GM11168 (cell line): ENCODE results near the gene PRKCE.

Experiments
- in situ Hi-C: fragments of 300-500 bp; cut with MboI; formaldehyde crosslinking; loops from one replicate; pipeline ENCODE4 v1.12.0; 2022; ENCODE audit warnings: low sequenced_read_pairs; ENCODE audit not compliant: unreplicated experiment

PRKCE gene

DNA sequence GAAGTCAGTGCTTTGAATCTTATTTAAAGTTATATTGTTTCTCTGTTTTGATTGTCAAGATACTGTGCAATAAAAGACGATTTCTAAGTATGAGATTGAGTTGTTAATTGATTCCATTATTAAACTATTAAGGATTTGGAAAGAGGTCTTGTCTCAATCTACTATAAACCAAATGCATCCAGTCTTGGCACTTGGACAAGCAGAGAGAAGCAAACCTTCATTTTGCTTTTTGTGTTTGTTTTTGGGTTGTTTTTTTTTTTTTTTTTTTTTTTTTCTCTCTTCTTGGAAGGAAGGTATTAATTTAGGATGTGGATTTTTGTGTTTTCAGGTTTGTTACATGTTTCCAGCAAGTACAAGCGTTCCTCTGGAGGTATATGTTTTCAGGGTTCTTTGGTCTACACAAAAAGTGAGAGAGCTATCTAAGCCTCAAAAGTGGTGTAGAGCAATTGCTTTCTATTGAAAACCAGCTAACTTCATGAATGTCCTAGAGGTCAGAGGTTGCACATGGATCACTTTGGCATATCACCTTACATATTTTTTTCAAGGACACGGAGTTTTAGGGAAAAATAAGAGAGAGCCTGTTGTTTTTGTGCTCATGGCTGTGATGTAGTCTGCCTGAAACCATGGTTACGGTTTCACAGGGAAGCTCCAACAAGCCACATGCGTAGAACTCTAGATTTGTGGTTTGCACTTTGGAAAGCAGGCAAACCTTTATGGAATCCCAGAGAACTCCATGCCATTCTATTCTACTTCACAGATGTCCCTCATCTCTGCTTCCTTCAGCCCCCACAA lies 1.8 kb downstream of the PRKCE start:
- in situ Hi-C loops, result no loop called here

DNA sequence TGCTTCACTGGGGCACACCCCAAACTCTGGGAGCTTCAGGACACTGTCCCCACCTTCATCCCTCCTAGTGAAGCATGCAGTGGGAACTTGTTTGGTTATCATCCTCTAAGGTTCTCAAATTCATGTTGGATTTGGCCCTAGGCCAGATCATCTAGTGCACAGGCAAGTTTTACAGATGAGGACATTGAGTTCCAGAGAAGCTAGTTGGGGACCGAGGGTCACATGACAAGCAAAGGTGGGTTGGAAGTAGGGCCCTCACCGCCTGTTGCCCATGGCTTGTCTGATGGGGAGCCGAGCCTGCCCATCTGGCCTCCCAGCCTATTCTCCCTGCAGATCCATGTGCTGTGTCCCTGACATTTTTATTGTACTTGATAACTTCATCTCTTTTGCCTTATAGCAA lies 2.8 kb downstream of the PRKCE start:
- in situ Hi-C loops, result no loop called here

DNA sequence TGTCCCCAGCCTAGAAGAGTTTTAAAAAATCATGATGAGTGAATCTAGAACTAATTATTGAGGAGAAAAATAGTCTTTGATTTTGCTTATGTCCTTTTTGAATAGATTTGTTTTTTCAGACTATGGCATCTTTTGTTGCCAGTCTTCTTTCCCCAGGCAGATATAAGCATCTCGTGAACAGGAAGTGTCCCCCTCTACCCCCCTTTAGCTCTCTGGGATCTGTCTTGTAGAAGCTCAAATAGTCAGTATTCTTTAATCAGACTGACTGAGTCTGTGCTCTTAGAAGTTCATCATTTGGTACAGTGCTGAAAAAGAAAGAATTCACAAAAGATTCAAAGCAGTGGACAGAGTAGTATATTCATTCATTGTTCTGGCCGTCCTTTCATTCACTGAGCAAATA lies 10.4 kb downstream of the PRKCE start:
- in situ Hi-C loops, result no loop called here

DNA sequence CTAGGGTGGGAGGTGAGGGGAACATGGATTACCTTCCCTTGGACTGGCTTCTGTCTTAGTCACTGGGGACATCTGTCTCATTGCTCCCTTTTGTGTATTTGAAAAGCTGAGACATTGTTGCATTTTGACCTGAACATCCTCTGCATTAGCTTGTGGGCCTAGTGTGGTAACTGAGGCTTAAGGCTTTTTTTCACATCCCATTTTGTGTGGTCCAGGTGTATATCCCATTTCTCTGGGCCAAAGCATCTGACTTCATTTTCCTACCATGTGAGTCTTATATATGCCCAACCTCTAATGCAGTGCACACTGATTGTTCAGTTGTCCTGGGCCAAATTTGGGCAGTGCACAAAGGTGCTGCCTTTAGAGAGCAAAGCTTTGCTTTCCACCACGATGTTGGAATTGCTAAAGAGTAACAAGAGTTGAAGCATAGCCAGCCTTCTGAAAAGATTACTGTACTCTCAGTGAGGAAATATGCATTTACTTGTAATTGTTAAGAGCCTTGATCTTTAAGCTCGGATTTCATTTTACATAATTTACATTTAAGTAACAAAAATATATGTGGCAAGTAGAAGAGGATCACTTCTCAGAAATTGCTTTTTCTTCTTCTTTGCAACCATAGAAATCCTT lies 13.3 kb downstream of the PRKCE start:
- in situ Hi-C loops, result no loop called here

DNA sequence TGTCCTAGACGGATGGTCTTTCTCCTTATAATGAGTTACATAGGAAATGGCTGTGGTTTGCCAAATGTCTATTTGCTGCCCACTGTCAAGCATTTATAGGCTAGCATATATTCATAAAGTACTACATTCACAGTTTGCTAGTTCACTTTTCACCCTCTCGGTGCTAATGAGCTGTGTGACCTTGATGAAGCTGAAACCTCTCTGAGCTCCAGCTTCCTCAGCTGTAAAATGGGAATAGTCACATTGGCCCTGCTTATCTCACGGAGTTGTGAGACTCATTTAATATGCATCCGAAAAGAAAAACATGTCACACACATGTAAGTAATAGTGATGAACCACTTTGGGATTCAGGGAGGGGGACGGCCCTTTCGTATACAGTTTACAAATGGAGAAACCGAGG lies 17.0 kb downstream of the PRKCE start:
- in situ Hi-C loops, result no loop called here

DNA sequence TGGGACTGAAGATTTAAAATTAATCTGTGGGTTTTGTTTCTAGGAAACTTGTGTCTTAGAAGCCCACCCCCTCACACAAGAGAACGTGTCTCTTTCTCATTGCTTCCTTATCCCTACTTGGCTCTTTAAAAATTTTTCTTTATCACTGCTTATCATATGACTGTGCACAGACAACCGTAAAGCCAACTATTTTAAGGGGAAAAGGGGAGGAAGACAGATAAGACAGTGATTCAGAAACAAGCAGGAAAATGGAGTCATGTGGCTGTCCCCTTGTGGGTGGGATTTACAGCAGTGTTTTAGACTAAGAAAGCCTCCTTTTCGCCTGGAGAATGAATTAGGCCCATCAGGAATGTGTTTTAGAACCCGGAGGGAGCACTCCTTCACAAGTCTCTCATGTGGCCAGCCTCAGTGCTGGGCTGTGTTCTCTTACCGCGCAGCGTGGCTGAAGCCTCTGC lies 17.6 kb downstream of the PRKCE start:
- in situ Hi-C loops, result no loop called here

DNA sequence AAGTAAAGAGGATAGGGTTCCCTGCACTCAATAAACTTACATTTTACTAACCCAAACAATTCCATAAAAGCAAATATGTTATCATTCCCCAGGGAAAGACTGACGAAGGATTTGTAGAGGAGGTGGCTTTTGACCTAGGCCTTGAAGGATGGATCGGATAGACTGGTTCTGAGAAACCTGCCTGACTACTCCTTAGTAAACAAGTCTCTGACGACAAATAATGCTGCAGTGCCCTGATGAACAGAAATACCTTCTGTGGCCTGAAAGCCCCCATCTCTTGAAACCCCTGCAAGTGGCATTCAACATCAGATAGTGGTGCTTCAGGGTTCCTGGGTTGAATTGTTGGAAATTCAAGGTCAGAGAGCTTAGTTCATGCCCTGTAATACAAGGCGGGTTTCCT lies 19.2 kb downstream of the PRKCE start:
- in situ Hi-C loops, result no loop called here

DNA sequence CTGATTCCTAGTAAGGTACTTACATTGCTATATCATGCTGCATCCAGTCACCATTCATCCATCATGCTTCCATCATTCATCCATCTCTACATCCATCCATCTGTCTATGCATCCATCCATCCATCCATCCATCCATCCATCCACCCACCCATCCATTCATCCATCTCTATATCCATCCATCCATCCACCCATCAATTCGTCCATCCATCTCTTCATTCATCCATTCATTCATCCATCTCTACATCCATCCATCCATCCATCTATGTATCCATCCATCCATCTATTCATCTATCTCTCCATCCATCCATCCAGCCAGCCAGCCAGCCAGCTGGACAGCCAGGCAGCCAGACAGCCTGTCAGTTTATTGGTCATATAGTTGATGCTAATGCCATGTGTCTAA lies 20.7 kb downstream of the PRKCE start:
- in situ Hi-C loops, result no loop called here

DNA sequence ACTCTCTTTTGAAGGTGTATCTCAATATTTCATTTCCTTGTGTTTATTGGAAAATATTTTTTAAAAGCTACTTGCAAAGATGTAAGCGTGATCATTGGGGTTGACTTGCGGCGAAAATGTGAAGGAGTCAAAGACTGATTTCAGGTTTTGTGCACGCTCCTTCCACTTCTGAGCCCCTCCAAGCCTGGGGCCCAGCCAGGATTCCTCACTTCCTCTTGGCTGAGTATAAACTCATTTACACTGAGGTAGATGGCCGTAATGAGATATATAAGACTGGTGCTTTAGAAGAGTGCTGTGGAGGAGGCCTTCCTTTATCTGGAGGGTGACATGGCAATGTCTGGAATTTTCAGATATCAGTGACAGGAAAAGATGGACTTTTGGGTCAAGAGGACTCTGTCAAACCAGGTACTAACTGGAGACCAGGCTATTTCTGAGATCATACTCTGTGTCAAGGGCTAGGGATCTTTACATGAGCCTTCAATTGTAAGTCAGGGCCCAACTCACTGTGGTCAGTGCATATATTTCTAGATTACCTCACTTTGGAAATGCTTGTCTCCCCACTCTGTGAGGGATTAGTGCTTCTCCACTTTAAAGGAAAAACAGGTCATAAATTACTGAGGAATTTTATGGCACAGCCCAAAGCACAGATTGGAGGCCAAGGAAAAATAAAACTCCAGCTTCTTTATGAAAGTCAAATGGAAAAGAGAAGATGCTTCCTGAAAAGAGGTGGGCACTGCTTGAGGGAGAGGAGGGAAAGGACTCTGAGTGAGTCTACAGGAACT lies 22.8 kb downstream of the PRKCE start:
- in situ Hi-C loops, result no loop called here

DNA sequence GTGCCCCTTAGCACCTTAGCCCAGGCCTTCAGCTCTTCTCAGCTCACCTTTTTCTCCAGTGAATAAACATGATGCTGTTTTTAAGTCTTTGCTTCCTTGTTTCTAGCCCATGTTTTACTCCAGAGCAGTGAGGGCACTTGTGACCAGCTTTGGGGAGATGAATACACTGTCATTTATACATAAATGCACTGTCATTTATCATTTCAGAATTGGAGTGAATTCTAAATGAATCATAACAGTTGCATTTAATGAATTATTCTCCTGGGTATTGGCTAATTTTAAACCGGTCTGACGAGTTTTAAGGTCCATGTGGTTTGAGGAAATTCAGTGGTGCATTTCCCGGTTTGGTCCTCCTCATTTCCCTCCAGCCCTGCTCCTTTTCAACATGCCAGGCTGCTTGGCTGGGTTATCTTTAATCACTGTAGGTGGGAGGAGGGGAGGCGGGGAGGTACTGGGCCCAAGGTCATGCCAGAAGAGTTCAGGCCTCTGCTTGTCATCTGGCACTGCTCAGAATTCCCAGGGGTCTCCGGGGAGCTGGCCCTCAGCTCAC lies 23.9 kb downstream of the PRKCE start:
- in situ Hi-C loops, result no loop called here

DNA sequence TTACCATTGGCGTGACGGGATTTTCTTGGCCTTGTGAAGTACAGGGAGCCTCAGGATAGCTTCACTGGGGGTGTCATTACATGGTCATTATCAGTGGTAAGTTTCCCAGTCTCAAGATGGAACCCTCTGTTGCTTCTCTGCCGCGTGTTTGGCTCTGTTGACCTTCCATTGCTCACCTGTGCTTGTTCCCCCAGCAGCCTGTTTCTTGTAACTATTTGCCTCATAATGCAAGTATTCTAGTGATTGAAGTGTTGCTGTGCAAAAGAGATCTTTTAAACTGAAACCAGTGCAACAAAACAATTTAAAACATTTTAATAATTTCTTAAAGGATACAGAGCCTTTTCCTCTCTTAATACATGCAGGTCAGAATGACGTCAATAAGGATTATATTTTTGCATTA lies 24.6 kb downstream of the PRKCE start:
- in situ Hi-C loops, result no loop called here

DNA sequence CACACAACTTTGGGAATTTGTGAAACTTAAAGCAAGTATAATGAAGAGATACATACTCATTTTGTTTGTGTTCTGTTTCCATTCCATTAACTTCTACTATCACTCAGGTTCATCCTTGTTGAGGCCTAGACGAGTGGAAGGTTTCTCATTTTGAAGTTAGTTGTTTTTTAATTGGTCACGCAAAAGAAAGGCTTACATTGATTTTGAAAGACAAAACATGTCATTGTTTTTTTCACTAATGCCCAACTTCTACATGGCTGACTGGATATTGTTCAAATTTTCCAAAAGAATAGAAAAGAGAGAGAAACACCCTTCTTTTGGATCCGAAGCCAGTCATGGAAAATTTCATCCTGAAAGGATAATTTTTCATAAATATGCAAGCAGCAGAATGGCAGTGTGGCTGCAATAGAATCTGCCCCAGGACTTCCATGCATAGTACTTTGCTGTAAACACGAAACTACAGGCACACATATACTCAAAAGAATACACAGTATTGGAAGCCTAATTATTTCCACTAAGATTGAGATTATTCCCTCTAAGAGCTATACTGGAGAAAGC lies 27.4 kb downstream of the PRKCE start:
- in situ Hi-C loops, result no loop called here

DNA sequence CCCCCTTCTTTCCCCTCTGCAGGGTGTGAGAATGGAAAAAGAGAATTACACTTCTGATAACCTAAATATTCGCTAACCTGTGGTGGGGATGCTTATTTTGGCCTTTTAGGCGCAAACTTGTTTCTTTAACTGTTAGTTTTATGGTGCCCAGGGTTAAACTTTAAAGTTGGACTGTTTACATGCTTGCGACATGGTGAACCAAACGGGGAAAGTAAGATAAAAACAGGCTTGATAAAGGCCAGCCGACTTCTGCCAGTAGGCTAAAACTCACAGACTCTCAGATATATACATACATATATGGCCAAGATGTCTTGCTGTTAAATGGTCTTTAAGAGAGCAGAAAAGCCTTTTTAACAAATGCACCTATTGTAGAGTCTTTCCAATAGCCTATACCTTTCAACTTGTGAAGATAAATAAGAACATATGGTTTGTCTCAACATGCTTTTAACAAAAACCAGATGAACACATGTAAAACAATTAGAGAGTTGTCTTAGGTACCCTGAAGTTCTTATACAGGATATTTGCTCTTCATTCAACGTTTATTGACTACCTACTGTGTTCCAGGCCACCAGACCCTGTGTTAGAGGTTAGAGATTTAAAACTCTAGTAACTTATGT lies 29.0 kb downstream of the PRKCE start:
- in situ Hi-C loops, result no loop called here

DNA sequence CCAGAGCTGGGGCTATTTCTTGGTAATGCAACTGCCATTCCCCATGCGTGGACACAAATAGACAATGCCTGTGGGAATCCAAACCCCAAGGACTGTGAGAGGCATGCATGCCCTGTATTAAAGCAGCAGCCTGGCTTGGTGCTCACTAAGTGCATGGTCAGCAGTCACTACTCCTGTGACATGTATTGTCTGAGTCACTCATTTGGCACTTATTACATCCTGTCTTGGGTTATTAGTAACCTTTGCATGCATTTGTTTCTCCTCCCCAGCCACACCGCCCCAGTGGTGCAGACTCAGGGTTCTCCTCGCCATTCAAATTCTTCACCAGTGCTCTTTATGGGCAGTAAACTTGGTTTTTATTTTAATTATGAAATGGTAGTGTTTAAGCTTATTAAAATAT lies 30.2 kb downstream of the PRKCE start:
- in situ Hi-C loops, result no loop called here

DNA sequence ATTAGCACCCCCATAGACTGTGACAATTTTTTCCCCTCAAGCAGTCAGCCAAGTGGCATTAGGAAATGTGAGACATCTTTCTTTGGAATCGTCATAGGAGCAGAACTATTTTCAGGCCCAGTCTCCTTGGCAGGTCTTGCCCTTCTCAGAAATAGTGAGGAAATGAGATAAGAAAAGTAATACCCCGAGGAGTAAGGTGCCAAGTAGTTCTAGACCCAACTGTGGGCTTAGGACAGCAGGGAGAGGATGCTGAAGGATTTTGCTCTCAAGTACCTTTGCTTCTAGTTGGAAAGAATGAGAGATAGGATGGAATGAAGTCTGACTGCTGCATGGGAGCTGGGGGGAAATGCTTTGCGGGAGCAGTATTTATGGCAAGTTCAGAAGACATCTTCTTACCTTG lies 31.8 kb downstream of the PRKCE start:
- in situ Hi-C loops, result no loop called here

DNA sequence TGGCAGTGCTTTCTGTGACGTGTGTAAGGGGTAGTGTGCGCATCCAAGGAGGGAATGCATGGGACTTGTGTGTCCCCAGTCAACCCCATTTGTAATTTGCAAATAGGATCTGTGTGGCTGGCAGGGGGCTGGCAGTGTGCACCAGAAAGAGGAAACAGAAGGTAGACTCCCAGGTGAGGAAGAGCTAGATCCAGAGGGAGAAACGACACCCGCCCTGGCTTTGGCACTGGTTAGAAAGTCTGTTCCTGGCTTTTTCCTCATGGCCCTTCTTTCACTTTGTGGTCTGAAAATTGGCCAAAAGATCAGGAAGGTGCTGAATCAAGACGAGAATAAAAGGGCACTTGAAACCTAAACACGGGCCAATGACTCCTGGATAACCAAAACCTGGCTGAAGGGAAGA lies 33.3 kb downstream of the PRKCE start:
- in situ Hi-C loops, result no loop called here

DNA sequence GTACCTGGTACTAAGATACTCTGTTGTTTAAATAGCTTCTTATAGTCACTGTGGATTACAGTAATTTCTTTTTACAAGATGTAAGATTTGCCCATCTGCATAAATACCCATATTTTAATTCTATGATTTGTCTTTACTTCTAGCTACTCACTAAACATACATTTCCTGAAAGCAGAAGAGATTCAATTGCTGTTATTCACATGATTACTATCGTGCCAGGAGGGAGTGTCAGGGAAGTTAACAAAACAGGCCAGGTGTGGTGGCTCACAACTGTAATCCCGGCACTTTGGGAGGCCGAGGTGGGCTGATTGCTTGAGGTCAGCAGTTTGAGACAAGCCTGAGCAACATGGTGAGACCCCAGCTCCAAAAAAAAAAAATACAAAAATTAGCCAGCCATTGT lies 33.8 kb downstream of the PRKCE start:
- in situ Hi-C loops, result no loop called here

DNA sequence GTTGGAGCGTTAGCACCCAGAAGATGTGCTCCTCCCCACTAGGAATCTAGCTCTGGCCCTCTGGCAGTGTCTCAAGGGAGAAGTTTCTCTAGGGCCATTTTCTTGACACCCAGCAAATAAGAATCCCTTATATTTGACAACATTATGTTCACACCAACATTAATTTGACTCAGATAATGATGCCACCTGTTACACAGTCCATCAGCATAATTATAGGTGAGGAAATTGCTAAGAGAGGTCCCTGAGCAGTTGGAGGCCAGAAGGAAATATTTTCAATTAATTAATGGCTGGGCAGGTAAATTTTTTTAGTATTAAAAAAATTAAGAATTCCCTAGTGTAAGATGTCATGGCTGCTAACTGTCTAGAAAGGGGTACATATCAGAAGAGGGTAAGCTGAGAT lies 36.5 kb downstream of the PRKCE start:
- in situ Hi-C loops, result no loop called here

DNA sequence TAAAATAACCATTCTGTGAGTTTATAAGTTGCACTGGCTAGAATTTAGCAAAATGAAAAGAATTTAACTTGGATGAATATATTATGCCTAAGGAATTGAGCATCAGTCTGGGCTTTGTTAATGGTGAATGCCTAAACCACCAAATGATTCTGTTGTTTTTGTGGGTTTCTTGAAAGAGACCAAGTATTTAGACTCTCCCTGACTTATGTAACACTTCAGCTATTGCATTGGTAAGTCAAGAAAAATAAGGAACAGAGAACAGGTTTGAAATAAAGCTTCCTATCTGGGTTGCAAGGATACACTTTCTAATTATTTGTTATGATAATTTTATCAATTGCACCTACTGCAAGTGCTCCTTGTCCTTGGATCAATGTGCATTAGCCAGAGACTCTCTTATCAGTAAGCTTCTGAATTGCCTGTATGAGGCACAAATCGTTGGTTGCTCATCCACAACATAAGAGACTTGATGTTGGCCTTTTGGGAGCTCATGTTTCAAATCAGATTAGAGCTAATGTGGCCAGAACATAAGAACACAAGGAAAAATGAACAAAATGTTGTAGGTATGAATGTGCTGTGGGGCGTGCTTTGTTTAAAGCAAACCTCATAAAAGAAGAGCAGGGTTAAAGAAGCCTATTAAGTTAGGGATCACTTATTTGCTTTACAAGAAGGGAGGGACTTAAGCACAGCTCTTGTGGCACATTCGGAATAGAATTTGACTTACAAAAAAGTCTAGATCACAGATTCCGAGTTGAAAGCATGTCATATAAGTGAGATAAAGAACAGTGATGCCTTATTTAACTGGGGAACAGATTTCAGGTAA lies 37.2 kb downstream of the PRKCE start:
- in situ Hi-C loops, result no loop called here
